KMS-11 (cell line): ENCODE data around the gene RBPJ.

Source experiments
- H2AFZ ChIP-seq: fragments of 200-600 bp; sonication (generic); 2 replicates; pipeline ENCODE4 v1.6.1; 2016; ENCODE audit warnings: antibody characterized with exemption, mixed run types, low read depth
- H3K27ac ChIP-seq: fragments of 200-600 bp; sonication (generic); 2 replicates; pipeline ENCODE4 v1.6.1; 2016; ENCODE audit warnings: mild to moderate bottlenecking, mixed run types
- H3K27me3 ChIP-seq: fragments of 200-600 bp; sonication (generic); 2 replicates; pipeline ENCODE4 v1.6.1; 2017; ENCODE audit warnings: mild to moderate bottlenecking, low read depth, mixed run types, moderate library complexity; ENCODE audit not compliant: insufficient read depth
- H3K36me3 ChIP-seq: fragments of 200-600 bp; sonication (generic); 2 replicates; pipeline ENCODE4 v1.6.1; 2017; ENCODE audit warnings: mild to moderate bottlenecking, mixed run types; ENCODE audit not compliant: insufficient read depth
- H3K4me1 ChIP-seq: fragments of 200-600 bp; sonication (generic); 2 replicates; pipeline ENCODE4 v1.6.1; 2016; ENCODE audit warnings: mild to moderate bottlenecking, low read depth, mixed run types; ENCODE audit not compliant: poor library complexity, severe bottlenecking
- H3K4me2 ChIP-seq: fragments of 200-600 bp; sonication (generic); 2 replicates; pipeline ENCODE4 v1.7.0; 2016; ENCODE audit warnings: mild to moderate bottlenecking, mixed run types
- H3K4me3 ChIP-seq: fragments of 200-600 bp; sonication (generic); IDR thresholded peaks from 2 replicates; pipeline ENCODE4 v1.6.1; 2017; ENCODE audit warnings: low read depth, low read length, mixed read lengths; ENCODE audit not compliant: insufficient read depth
- H3K79me2 ChIP-seq: fragments of 200-600 bp; sonication (generic); 2 replicates; pipeline ENCODE4 v1.6.1; 2016; ENCODE audit warnings: low read depth, mixed run types; ENCODE audit not compliant: insufficient read depth
- H3K9ac ChIP-seq: fragments of 200-600 bp; sonication (generic); 2 replicates; pipeline ENCODE4 v1.6.1; 2016; ENCODE audit warnings: mild to moderate bottlenecking, mixed run types
- H4K20me1 ChIP-seq: fragments of 200-600 bp; sonication (generic); 2 replicates; pipeline ENCODE4 v1.6.1; 2016; ENCODE audit warnings: mild to moderate bottlenecking, mixed run types; ENCODE audit not compliant: insufficient read depth
- TF ChIP-seq, protein P1 (sequence below): fragments of 200-600 bp; sonication (generic); conservative IDR thresholded peaks from 2 replicates; pipeline ENCODE4 v1.6.1; 2017; ENCODE audit warnings: low read depth, mild to moderate bottlenecking, antibody characterized with exemption, low read length, moderate library complexity, mixed read lengths

The RBPJ gene

DNA sequence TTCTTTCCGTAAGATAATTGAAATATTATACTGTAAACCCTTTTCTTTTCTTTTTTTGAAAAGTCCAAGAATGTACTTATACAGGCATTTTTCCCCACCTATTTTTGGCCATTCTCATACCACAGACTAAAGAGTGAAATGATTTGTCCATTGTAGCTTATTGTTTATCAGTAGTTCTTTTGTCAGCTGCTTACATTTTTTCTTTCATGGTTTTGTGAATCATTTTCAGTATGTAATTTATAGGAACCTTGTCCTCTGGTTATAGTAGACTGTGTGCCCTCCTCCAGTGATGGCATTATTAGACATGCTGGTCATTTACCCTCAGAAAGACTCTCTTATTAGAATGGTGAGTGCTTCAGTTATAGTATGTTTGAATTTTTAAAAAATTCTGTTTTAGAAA, 112.7 kb downstream of the RBPJ start:
- H3K4me1 ChIP-seq = peaks cover 9% of the 10 kb centered on the region
- H3K27ac ChIP-seq = no peak overlapping the region
- no peaks in the 10 kb centered on the region for H3K79me2 ChIP-seq
- H3K36me3 ChIP-seq = no peaks in the 10 kb centered on the region
- H3K4me2 ChIP-seq = no peak overlapping the region
- H3K27me3 ChIP-seq = no peaks in the 10 kb centered on the region
- H3K4me3 ChIP-seq = no peak overlapping the region
- no peaks in the 10 kb centered on the region for H4K20me1 ChIP-seq
- H3K9ac ChIP-seq = no peak overlapping the region
- no peak overlapping the region for H2AFZ ChIP-seq
- TF ChIP-seq, protein P1, sequence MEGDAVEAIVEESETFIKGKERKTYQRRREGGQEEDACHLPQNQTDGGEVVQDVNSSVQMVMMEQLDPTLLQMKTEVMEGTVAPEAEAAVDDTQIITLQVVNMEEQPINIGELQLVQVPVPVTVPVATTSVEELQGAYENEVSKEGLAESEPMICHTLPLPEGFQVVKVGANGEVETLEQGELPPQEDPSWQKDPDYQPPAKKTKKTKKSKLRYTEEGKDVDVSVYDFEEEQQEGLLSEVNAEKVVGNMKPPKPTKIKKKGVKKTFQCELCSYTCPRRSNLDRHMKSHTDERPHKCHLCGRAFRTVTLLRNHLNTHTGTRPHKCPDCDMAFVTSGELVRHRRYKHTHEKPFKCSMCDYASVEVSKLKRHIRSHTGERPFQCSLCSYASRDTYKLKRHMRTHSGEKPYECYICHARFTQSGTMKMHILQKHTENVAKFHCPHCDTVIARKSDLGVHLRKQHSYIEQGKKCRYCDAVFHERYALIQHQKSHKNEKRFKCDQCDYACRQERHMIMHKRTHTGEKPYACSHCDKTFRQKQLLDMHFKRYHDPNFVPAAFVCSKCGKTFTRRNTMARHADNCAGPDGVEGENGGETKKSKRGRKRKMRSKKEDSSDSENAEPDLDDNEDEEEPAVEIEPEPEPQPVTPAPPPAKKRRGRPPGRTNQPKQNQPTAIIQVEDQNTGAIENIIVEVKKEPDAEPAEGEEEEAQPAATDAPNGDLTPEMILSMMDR = no peak

DNA sequence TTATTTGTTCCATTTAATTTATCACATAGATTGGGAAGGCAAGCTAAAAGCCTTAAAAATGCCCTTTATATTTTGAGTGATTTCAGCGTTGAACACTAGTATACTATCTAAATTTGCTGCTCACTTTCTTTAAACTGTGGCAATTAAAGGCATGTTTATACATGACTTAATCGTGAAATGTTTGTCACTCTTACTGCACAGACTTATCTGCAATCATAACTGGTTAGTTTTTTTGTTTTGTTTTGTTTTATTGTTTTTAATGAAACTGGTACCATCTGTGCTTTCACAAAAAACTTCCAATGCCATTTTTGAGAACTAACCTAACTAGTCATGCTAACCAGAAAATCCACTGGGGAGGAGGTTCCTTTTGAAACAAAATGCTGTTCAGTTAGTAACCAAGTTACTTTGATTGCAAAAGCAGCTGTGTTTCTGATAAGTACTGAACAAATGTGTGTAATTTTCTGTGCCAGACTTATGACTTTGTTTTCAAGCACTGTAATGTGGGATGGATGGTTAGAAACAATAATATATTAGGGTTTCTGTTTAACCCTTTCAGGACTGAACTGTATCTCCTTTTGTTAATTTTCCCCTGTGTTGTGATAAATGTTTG, 113.3 kb downstream of the RBPJ start:
- Histone ChIP-seq H3K79me2 (no peaks in the 10 kb centered on the region), H3K27ac (no peak overlapping the region), H3K9ac (no peak overlapping the region), H3K4me2 (no peak overlapping the region), H3K4me1 (peaks cover 3% of the 10 kb centered on the region), H3K27me3 (no peaks in the 10 kb centered on the region), H4K20me1 (no peaks in the 10 kb centered on the region), H3K4me3 (no peak overlapping the region), H3K36me3 (no peaks in the 10 kb centered on the region), H2AFZ (no peak overlapping the region)
- TF ChIP-seq, protein P1 = no peak

DNA sequence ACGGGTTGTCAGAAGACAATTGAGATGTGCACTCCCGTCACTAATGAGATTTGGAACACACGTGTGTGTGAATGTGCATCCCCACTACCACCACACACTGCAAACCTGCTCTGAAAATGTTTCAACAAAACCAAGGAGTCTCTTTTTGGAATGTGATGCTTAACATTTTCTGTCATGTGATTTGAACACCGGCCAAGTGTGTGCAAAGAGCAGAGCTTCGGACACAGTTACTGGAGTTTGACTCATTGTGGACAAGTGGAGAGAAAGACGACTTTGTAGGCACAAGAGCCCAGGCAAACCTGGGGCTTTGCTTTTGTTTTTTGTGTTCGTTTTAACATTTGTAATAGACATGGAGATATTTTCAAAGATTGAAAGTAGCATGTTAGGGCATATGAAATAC, 120.3 kb downstream of the RBPJ start:
- Histone ChIP-seq H3K4me2 (no peak overlapping the region), H4K20me1 (no peaks in the 10 kb centered on the region)

DNA sequence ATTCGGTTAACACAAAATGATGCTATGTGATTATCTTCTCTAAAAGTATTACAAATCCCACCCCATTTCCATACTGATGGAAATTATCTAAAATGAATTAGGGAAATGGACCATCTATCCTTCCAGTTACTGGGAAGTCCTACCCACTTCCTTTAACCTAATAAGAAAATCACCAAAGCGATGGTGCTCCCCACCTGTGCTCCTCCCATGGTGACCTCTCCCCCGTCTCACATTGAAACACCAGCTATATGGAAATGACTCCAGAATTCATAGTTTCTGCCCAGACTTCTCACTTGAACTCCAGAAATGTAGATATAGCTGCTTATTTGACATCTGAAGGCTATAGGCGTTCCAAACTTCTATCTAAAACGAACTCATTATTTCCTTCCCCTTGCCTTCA, 121.0 kb downstream of the RBPJ start:
- Histone ChIP-seq H3K4me3 (no peak overlapping the region), H3K27me3 (no peaks in the 10 kb centered on the region), H3K4me2 (no peak overlapping the region), H3K27ac (no peak overlapping the region), H3K79me2 (no peaks in the 10 kb centered on the region), H3K36me3 (no peaks in the 10 kb centered on the region), H2AFZ (no peak overlapping the region), H4K20me1 (no peaks in the 10 kb centered on the region), H3K9ac (no peak overlapping the region), H3K4me1 (no peaks in the 10 kb centered on the region)
- TF ChIP-seq, protein P1 = no peak

More for the DNA sequence above, 120.3 kb downstream of the RBPJ start:
- Histone ChIP-seq H3K36me3 (no peaks in the 10 kb centered on the region), H3K27me3 (no peaks in the 10 kb centered on the region), H3K79me2 (no peaks in the 10 kb centered on the region), H3K9ac (no peak overlapping the region), H3K4me3 (no peak overlapping the region), H2AFZ (no peak overlapping the region), H3K4me1 (no peaks in the 10 kb centered on the region), H3K27ac (no peak overlapping the region)
- TF ChIP-seq, protein P1 = no peak
